VCaP (cell line): ENCODE results near the gene CHAC1.

Experiments used
- H3K27ac ChIP-seq: fragments of 450-650 bp; 2 replicates; pipeline ENCODE4 v1.5.1; 2017
- CTCF ChIP-seq: fragments of 450-650 bp; conservative IDR thresholded peaks from 2 replicates; pipeline ENCODE4 v1.5.1; 2017; ENCODE audit warnings: mild to moderate bottlenecking, moderate library complexity

The CHAC1 gene

GRCh38 chr15:40952901-40953712, at the start of gene CHAC1:
Gene CHAC1, plus strand, starts transcription at chr15:40953471. Its CDS starts 113 bp downstream, at chr15:40953584.
- TF ChIP-seq CTCF: 0 out of 2 replicates have a peak, but pooled peaks have one; percentile 4
- peak within 1 kb of the TSS; percentile 82 for H3K27ac ChIP-seq

GRCh38 chr15:40904552-40905201, 48.6 kb upstream of the CHAC1 start:
- no peak overlapping the region for H3K27ac ChIP-seq

GRCh38 chr15:40906091-40906990, 46.9 kb upstream of the CHAC1 start:
- H3K27ac ChIP-seq: peak overlapping the region; percentile 76
- TF ChIP-seq CTCF: peak; percentile 90

More at GRCh38 chr15:40904552-40905201, 48.6 kb upstream of the CHAC1 start:
- no peak for TF ChIP-seq CTCF

GRCh38 chr15:40906991-40907802, 46.1 kb upstream of the CHAC1 start:
- H3K27ac ChIP-seq: peak overlapping the region; percentile 76
- TF ChIP-seq CTCF: no peak

GRCh38 chr15:40908095-40908494, 45.2 kb upstream of the CHAC1 start:
- TF ChIP-seq CTCF: no peak
- H3K27ac ChIP-seq: peak overlapping the region; percentile 76; the same call in 1 of the 2 replicates

GRCh38 chr15:40909662-40910630, 43.3 kb upstream of the CHAC1 start:
- no peak overlapping the region for H3K27ac ChIP-seq
- TF ChIP-seq CTCF: no peak
